SJCRH30 (cell line): ENCODE results near the gene NXPH3. TPM values are rescaled to one million over a fixed set of nuclear protein-coding genes. Genes with fewer than 3 reads are reported as not detected.

Experiments
- DNase-seq, 2 experiments: peaks; one replicate each; pipeline ENCODE4 v3.0.0-alpha.2; 2015 to 2020
- H3K27ac ChIP-seq: fragments of 250-450 bp; sonication (Bioruptor Pico); 2 replicates; pipeline ENCODE4 v1.5.1; 2020; ENCODE audit warnings: mild to moderate bottlenecking, moderate library complexity
- H3K27me3 ChIP-seq: fragments of 250-450 bp; sonication (Bioruptor Pico); 2 replicates; pipeline ENCODE4 v1.5.1; 2020; ENCODE audit warnings: mild to moderate bottlenecking, moderate library complexity
- H3K36me3 ChIP-seq: fragments of 250-450 bp; sonication (Bioruptor Pico); 2 replicates; pipeline ENCODE4 v1.5.1; 2020; ENCODE audit warnings: mild to moderate bottlenecking, moderate library complexity
- H3K4me1 ChIP-seq: fragments of 250-450 bp; sonication (Bioruptor Pico); 2 replicates; pipeline ENCODE4 v1.5.1; 2020; ENCODE audit warnings: mild to moderate bottlenecking, moderate library complexity
- H3K4me3 ChIP-seq: fragments of 250-450 bp; sonication (Bioruptor Pico); 2 replicates; pipeline ENCODE4 v1.5.1; 2020; ENCODE audit warnings: mild to moderate bottlenecking, moderate library complexity
- H3K9me3 ChIP-seq: fragments of 250-450 bp; sonication (Bioruptor Pico); replicated peaks from 2 replicates; pipeline ENCODE4 v1.5.1; 2020; ENCODE audit warnings: mild to moderate bottlenecking, moderate library complexity
- total RNA-seq: library from RNA; depleted of rRNA; stranded (reverse); fragments of >200 nt; shearing (Covaris generic); gene quantifications from 2 replicates; pipeline ENCODE4 v1.2.3, GENCODE V29; 2014

NXPH3 gene
- total RNA-seq, 1 experiment from 2014 or later, result 1.0 TPM

DNA sequence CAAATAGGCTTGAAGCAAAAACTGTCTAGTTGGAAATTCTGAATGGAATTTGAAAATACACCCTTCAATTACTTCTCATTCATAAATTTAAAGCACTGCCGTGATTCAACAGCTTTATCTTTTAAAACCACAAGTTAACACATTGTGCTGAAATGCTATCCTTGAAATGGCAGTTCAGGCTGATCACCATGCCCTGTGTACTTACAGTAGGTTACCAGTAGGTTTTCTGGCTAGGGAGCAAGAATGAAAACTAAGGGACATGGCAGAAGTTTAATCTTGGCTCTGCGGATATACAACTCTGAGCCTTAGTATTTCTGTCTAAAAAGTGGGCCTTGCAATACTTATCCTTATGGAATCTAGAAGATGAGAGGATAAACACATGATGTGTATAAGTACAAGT, 28.0 kb downstream of the NXPH3 start:
- Histone ChIP-seq H3K27me3 (no peaks in the 10 kb centered on the region), H3K36me3 (peaks cover 11% of the 10 kb centered on the region), H3K27ac (no peak overlapping the region), H3K4me1 (no peaks in the 10 kb centered on the region), H3K9me3 (no peaks in the 10 kb centered on the region), H3K4me3 (no peak overlapping the region)
- no peak for DNase-seq

DNA sequence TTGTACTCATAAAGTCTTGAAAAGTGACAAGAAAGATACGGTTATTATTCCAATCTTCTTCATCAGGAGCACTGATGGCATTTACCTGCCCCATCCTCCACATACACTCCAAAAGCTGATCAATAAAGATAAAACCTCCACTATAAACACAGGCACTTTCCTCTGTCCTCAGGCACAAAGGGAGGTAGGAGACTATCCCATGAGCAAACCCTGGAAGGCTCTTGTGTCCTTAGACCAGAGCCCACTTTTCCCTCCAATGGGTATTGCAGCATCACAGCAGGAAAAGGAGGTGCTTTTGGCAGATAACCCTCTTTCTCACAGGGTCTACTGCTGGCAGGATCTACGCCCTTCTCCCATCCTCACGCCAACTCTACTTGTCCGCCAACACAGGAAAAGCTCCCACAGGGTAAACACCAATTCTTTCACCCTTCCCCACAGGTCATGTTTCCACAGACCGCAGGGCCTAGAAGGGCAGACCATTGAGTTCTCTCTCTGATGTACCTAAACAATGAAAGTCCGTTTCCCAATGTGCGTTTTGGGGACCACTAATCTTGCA, 28.7 kb downstream of the NXPH3 start:
- Histone ChIP-seq H3K27ac (no peak overlapping the region), H3K36me3 (peaks cover 14% of the 10 kb centered on the region), H3K4me3 (no peak overlapping the region), H3K27me3 (no peaks in the 10 kb centered on the region), H3K4me1 (no peaks in the 10 kb centered on the region), H3K9me3 (no peaks in the 10 kb centered on the region)
- no peak for DNase-seq

- DNase-seq, result no peak
- Histone ChIP-seq H3K27me3 (no peaks in the 10 kb centered on the region), H3K27ac (no peak overlapping the region), H3K36me3 (peaks cover 20% of the 10 kb centered on the region), H3K4me3 (no peak overlapping the region), H3K9me3 (no peaks in the 10 kb centered on the region), H3K4me1 (no peaks in the 10 kb centered on the region)
Measured at GRCh38 chr17:49610883-49611584, 35.4 kb downstream of the NXPH3 start.

GRCh38 chr17:49612726-49613125, 37.1 kb downstream of the NXPH3 start:
- Histone ChIP-seq H3K4me3 (no peak overlapping the region), H3K36me3 (peaks cover 19% of the 10 kb centered on the region), H3K4me1 (no peaks in the 10 kb centered on the region), H3K9me3 (no peaks in the 10 kb centered on the region), H3K27ac (no peak overlapping the region), H3K27me3 (no peaks in the 10 kb centered on the region)
- DNase-seq, result no peak

DNA sequence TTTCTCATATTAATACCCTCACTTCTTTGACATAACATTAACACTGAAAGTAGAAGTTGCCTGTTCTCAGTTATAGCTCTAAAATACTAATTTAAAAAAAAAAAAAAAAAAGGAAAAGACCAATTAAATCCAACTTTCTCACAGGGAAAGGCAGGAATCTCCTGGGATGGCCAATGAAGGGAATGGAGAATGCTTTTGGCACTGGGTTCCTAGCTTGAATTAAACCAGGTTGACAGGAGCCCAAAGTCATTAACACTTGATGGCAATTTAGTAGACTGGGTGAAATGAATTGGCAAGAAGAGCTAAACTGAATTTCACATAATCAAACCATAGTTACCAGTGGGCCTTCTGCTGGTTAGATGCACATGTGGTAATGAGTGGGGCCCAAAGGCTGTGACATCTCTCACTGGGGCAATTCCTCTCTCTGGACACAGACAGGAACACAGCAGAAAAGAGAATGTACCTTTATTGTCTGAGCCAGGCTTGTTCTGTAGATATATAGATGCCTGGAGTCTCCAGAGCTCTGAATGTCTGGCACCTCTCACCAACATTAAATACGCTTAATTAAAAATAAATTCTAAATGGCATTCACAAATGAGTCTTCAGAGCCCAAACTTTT, 37.6 kb downstream of the NXPH3 start:
- H3K4me1 ChIP-seq, result no peaks in the 10 kb centered on the region
- peaks cover 19% of the 10 kb centered on the region for H3K36me3 ChIP-seq
- no peak overlapping the region for H3K27ac ChIP-seq
- H3K4me3 ChIP-seq, result no peak overlapping the region
- H3K27me3 ChIP-seq, result no peaks in the 10 kb centered on the region
- H3K9me3 ChIP-seq, result no peaks in the 10 kb centered on the region
- no peak for DNase-seq

DNA sequence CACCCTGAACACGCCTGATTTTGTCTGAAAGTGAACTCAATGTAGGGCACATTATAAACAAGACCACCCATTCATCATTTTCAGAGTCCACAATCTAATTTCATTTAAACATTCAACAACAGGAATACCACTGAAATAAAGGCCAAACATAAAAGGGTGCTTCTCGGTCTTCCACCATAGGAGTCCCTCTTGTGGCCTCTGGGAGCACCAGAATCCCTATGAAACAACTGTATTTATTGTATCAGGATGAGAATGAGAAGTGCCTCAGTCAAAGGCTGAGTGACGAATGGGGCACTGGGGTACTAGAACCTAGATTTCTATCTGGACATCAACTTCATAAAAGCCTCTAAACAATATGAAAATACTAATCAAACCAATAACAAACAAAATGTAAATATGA, 40.4 kb downstream of the NXPH3 start:
- no peaks in the 10 kb centered on the region for H3K4me1 ChIP-seq
- no peaks in the 10 kb centered on the region for H3K27me3 ChIP-seq
- no peaks in the 10 kb centered on the region for H3K9me3 ChIP-seq
- no peak overlapping the region for H3K27ac ChIP-seq
- no peak for DNase-seq
- H3K4me3 ChIP-seq, result no peak overlapping the region
- H3K36me3 ChIP-seq, result peaks cover 15% of the 10 kb centered on the region

DNA sequence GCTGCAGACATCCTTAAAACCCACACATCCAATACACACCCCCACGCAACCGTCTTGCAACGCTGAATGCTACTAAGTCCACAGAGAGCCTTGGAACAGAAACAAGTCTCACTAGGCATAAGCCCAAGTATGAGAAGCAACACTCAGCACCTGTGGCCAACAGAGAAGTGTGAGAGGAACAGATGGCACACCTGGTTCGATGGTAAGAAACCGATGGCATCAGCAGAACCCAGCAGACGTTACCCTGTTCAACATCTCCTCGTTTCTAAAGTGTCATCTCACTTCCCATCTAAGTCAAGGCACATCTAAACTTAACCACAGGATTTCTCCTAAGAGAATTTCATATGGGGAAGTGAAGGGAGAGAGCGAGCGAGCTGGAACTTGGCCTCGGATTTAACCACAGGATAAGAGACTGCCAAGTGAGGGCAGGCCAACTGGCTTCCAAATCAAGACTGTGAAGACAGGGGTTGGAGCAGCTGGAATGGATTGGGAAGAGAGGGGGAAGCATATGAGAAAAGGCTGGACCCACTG, 41.0 kb downstream of the NXPH3 start:
- Histone ChIP-seq H3K9me3 (no peaks in the 10 kb centered on the region), H3K36me3 (peaks cover 17% of the 10 kb centered on the region), H3K27me3 (no peaks in the 10 kb centered on the region), H3K4me1 (no peaks in the 10 kb centered on the region), H3K27ac (no peak overlapping the region), H3K4me3 (no peak overlapping the region)
- no peak for DNase-seq

DNA sequence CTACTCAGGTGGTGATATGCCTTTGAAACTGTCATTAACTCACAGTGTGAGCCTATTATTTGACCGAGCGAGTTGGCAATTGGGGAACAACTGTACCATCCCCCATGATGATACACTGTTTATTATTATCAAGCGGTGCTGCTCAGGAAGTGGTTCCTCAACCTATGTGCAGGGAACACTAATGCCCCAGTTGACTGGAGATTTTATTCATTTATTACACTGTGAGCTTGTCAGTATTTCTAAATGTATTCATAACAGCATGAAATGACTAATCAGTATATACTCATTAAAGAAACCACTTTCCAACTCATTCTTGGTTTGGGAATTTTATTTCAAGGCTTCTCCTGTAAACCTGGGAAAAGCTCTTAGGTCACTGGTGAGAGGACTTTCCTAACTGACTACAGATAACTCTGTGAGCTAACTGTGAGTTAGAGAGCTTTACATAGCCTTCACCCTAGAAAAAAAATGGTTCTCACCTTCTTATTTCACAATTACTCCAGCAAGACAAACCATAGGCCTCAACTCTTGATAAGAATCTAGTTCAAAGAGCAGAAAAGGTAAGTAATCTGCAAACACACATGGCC, 42.4 kb downstream of the NXPH3 start:
- Histone ChIP-seq H3K27ac (no peak overlapping the region), H3K9me3 (no peaks in the 10 kb centered on the region), H3K27me3 (no peaks in the 10 kb centered on the region), H3K4me3 (no peak overlapping the region), H3K4me1 (no peaks in the 10 kb centered on the region), H3K36me3 (peaks cover 24% of the 10 kb centered on the region)
- DNase-seq, result no peak

- Histone ChIP-seq H3K27ac (no peak overlapping the region), H3K9me3 (no peaks in the 10 kb centered on the region), H3K36me3 (peaks cover 26% of the 10 kb centered on the region), H3K4me1 (no peaks in the 10 kb centered on the region), H3K27me3 (no peaks in the 10 kb centered on the region), H3K4me3 (no peak overlapping the region)
- DNase-seq, result no peak
Measured at GRCh38 chr17:49621420-49621819, 45.7 kb downstream of the NXPH3 start.

GRCh38 chr17:49621946-49622529, 46.4 kb downstream of the NXPH3 start:
- Histone ChIP-seq H3K27ac (no peak overlapping the region), H3K27me3 (no peaks in the 10 kb centered on the region), H3K9me3 (no peaks in the 10 kb centered on the region), H3K36me3 (peaks cover 26% of the 10 kb centered on the region), H3K4me3 (no peak overlapping the region), H3K4me1 (no peaks in the 10 kb centered on the region)
- no peak for DNase-seq

- Histone ChIP-seq H3K27ac (no peak overlapping the region), H3K4me1 (no peaks in the 10 kb centered on the region), H3K9me3 (no peaks in the 10 kb centered on the region), H3K4me3 (no peak overlapping the region), H3K36me3 (peaks cover 18% of the 10 kb centered on the region), H3K27me3 (no peaks in the 10 kb centered on the region)
- DNase-seq, result no peak
Measured at GRCh38 chr17:49624896-49625295, 49.2 kb downstream of the NXPH3 start.

DNA sequence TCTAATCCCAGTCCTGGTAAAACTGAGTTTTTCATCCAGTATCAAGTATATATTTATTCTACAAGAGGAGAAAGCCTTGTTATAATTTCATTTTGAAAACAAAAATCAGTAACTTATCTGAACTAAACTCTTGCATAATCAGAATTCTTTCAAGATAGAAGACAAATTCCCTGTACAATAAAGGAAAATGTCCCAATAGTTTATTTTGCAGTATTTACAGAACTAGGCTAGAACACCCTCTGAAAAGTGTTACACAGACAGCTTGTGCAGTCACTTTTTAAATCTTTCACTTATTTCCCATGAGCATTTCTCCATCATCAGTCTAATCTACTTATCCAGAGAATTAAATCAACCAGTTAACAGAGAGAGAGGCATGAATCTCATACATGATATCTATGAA, 53.8 kb downstream of the NXPH3 start:
- DNase-seq, result no peak
- Histone ChIP-seq H3K36me3 (peaks cover 9% of the 10 kb centered on the region; the same call in 1 of the 2 replicates), H3K27ac (no peak overlapping the region), H3K9me3 (no peaks in the 10 kb centered on the region), H3K4me3 (no peak overlapping the region), H3K27me3 (no peaks in the 10 kb centered on the region), H3K4me1 (peaks cover 2% of the 10 kb centered on the region; the same call in 1 of the 2 replicates)

- Histone ChIP-seq H3K4me3 (no peak overlapping the region), H3K36me3 (peaks cover 9% of the 10 kb centered on the region; the same call in 1 of the 2 replicates), H3K27me3 (no peaks in the 10 kb centered on the region), H3K4me1 (peaks cover 4% of the 10 kb centered on the region; the same call in 1 of the 2 replicates), H3K27ac (no peak overlapping the region), H3K9me3 (no peaks in the 10 kb centered on the region)
- DNase-seq, result no peak
Measured at GRCh38 chr17:49630113-49630900, 54.6 kb downstream of the NXPH3 start.

DNA sequence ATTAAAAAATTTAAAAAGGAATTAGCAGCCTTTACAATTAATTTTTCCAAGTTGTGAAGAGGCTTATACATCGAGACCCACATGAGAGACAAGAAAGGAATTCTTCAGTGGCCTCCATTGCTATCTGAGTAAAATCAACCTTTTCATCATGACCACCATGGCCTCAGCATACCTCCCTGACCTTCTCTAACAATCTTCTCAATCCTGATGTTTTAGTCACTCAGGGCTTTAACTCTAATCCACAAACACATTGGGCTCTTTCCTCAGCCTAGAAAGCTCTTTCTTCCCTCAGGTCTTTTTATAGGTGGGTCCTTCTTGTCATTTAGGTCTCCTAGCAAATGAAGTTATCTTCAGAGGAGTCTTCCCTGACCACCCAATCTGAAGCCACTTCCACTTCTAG, 55.8 kb downstream of the NXPH3 start:
- H3K27me3 ChIP-seq, result no peaks in the 10 kb centered on the region
- H3K36me3 ChIP-seq, result peaks cover 7% of the 10 kb centered on the region; the same call in 1 of the 2 replicates
- H3K9me3 ChIP-seq, result no peaks in the 10 kb centered on the region
- H3K4me3 ChIP-seq, result no peak overlapping the region
- H3K4me1 ChIP-seq, result peaks cover 4% of the 10 kb centered on the region; the same call in 1 of the 2 replicates
- H3K27ac ChIP-seq, result no peak overlapping the region
- DNase-seq, result no peak
